WTC11 (cell line): ENCODE data around the gene RIN3. TPM values are rescaled to one million over a fixed set of nuclear protein-coding genes. Genes with fewer than 3 reads are reported as not detected.

Experiments
- ATAC-seq: fragments of 200-7000 bp; cut with Tn5 transposase; 2 replicates; pipeline ENCODE4 v1.10.0; 2021; ENCODE audit warnings: mild to moderate bottlenecking, moderate library complexity
- CTCF ChIA-PET: fragments of 300-600 bp; sonication (Branson Sonifier 250); formaldehyde crosslinking; loops from one replicate; lab custom pipeline; 2021; ENCODE audit warnings: antibody characterized with exemption; lab: Charles Lee
- POLR2A ChIA-PET: fragments of 350-600 bp; sonication (Branson Sonifier 250); formaldehyde crosslinking; loops from one replicate; lab custom pipeline; 2021; ENCODE audit warnings: antibody characterized with exemption; lab: Charles Lee
- DNase-seq: peaks from one replicate; pipeline ENCODE4 v3.0.0; 2021; ENCODE audit warnings: low spot score
- H3K27ac Mint-ChIP-seq: 2 replicates; pipeline ENCODE4 v1.8.0; 2021; ENCODE audit warnings: mixed read lengths
- H3K27me3 Mint-ChIP-seq: 2 replicates; pipeline ENCODE4 v1.8.0; 2021; ENCODE audit warnings: low read depth, mild to moderate bottlenecking, moderate library complexity, mixed read lengths
- H3K36me3 Mint-ChIP-seq: 2 replicates; pipeline ENCODE4 v1.8.0; 2021; ENCODE audit warnings: mixed read lengths
- H3K4me1 Mint-ChIP-seq: 2 replicates; pipeline ENCODE4 v1.8.0; 2022; ENCODE audit warnings: mixed read lengths
- H3K4me3 Mint-ChIP-seq: 2 replicates; pipeline ENCODE4 v1.8.0; 2021; ENCODE audit warnings: mild to moderate bottlenecking, moderate library complexity, mixed read lengths
- H3K9me3 Mint-ChIP-seq: 2 replicates; pipeline ENCODE4 v1.8.0; 2021; ENCODE audit warnings: mixed read lengths
- CREM ChIP-seq: sonication (generic); formaldehyde crosslinking; IDR thresholded peaks from 2 replicates; pipeline ENCODE4 v1.8.1; 2022; ENCODE audit warnings: mild to moderate bottlenecking, missing genetic modification reagents, moderate library complexity
- ETV6 ChIP-seq: sonication (generic); formaldehyde crosslinking; IDR thresholded peaks from 2 replicates; pipeline ENCODE4 v1.8.1; 2022; ENCODE audit warnings: mild to moderate bottlenecking, missing genetic modification reagents
- FOXP1 ChIP-seq: sonication (generic); formaldehyde crosslinking; IDR thresholded peaks from 2 replicates; pipeline ENCODE4 v1.8.0; 2022; ENCODE audit warnings: missing genetic modification reagents, mild to moderate bottlenecking, moderate library complexity, borderline replicate concordance
- GABPB1 ChIP-seq: sonication (generic); formaldehyde crosslinking; IDR thresholded peaks from 2 replicates; pipeline ENCODE4 v1.8.1; 2023; ENCODE audit warnings: mild to moderate bottlenecking, missing genetic modification reagents
- NR2C2 ChIP-seq: sonication (generic); formaldehyde crosslinking; IDR thresholded peaks from 2 replicates; pipeline ENCODE4 v1.8.0; 2022; ENCODE audit warnings: mild to moderate bottlenecking, missing genetic modification reagents
- RORB ChIP-seq: fragments of 250-450 bp; sonication (Bioruptor Pico); IDR thresholded peaks from 2 replicates; pipeline ENCODE4 v1.9.0; 2021; ENCODE audit warnings: mild to moderate bottlenecking
- SMAD3 ChIP-seq: sonication (generic); formaldehyde crosslinking; IDR thresholded peaks from 2 replicates; pipeline ENCODE4 v1.8.0; 2022; ENCODE audit warnings: missing genetic modification reagents, mild to moderate bottlenecking, borderline replicate concordance
- ZBTB21 ChIP-seq: sonication (generic); formaldehyde crosslinking; IDR thresholded peaks from 2 replicates; pipeline ENCODE4 v1.8.1; 2023; ENCODE audit warnings: mild to moderate bottlenecking, missing genetic modification reagents, borderline replicate concordance
- ZMAT4 ChIP-seq: fragments of 250-450 bp; sonication (Bioruptor Pico); IDR thresholded peaks from 2 replicates; pipeline ENCODE4 v1.9.0; 2021; ENCODE audit warnings: mild to moderate bottlenecking
- ZNF281 ChIP-seq: sonication (generic); formaldehyde crosslinking; IDR thresholded peaks from 2 replicates; pipeline ENCODE4 v1.8.0; 2023; ENCODE audit warnings: mild to moderate bottlenecking, missing genetic modification reagents
- ZNF512 ChIP-seq: sonication (generic); formaldehyde crosslinking; IDR thresholded peaks from 2 replicates; pipeline ENCODE4 v1.8.1; 2022; ENCODE audit warnings: missing genetic modification reagents, borderline replicate concordance
- total RNA-seq: library from RNA; stranded (reverse); gene quantifications from 3 replicates; pipeline ENCODE4 v1.2.3, GENCODE V29; 2021
- TF ChIP-seq, protein P1 (sequence below): sonication (generic); formaldehyde crosslinking; IDR thresholded peaks from 2 replicates; pipeline ENCODE4 v1.8.0; 2022; ENCODE audit warnings: missing genetic modification reagents
- TF ChIP-seq, protein P2 (sequence below): sonication (generic); formaldehyde crosslinking; IDR thresholded peaks from 2 replicates; pipeline ENCODE4 v1.8.1; 2023; ENCODE audit warnings: mild to moderate bottlenecking, moderate library complexity, missing genetic modification reagents

RIN3 gene
- total RNA-seq, 1 experiment from 2014 or later, result 3.3 TPM

DNA sequence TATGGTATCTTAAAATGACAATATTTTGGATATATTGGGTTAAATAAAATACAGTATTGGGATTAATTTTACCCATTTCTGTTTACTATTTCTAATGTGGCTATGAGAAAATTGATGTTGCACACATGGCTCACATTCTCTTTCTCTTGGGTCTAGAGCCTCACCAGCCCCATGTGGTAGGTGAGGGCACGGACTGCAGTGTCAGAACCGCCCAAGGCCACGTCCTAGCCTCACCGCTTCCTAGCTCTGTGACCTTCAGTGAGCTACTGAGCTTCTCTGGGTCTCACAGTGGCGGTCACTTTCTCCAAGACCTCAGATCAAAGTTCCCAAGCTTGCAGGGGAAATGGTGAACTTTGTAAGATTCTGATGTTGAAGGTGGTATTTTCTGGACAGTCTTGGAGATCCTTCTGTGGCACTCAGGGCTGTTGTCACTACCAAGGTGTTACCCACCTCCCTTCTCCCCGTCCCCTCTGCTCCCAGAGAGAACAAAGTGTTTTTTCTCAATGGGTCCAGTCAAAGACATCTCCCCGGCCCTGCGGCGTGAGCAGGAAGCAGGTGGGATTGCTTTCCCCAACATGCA lies 87.6 kb downstream of the RIN3 start (continued):
- TF ChIP-seq, protein P1, sequence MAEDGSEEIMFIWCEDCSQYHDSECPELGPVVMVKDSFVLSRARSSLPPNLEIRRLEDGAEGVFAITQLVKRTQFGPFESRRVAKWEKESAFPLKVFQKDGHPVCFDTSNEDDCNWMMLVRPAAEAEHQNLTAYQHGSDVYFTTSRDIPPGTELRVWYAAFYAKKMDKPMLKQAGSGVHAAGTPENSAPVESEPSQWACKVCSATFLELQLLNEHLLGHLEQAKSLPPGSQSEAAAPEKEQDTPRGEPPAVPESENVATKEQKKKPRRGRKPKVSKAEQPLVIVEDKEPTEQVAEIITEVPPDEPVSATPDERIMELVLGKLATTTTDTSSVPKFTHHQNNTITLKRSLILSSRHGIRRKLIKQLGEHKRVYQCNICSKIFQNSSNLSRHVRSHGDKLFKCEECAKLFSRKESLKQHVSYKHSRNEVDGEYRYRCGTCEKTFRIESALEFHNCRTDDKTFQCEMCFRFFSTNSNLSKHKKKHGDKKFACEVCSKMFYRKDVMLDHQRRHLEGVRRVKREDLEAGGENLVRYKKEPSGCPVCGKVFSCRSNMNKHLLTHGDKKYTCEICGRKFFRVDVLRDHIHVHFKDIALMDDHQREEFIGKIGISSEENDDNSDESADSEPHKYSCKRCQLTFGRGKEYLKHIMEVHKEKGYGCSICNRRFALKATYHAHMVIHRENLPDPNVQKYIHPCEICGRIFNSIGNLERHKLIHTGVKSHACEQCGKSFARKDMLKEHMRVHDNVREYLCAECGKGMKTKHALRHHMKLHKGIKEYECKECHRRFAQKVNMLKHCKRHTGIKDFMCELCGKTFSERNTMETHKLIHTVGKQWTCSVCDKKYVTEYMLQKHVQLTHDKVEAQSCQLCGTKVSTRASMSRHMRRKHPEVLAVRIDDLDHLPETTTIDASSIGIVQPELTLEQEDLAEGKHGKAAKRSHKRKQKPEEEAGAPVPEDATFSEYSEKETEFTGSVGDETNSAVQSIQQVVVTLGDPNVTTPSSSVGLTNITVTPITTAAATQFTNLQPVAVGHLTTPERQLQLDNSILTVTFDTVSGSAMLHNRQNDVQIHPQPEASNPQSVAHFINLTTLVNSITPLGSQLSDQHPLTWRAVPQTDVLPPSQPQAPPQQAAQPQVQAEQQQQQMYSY (CRISPR knock-in tag), result no peak
- TF ChIP-seq NR2C2 (CRISPR knock-in tag) (no peak), FOXP1 (no peak), RORB (CRISPR knock-in tag) (no peak)
- TF ChIP-seq, protein P2, sequence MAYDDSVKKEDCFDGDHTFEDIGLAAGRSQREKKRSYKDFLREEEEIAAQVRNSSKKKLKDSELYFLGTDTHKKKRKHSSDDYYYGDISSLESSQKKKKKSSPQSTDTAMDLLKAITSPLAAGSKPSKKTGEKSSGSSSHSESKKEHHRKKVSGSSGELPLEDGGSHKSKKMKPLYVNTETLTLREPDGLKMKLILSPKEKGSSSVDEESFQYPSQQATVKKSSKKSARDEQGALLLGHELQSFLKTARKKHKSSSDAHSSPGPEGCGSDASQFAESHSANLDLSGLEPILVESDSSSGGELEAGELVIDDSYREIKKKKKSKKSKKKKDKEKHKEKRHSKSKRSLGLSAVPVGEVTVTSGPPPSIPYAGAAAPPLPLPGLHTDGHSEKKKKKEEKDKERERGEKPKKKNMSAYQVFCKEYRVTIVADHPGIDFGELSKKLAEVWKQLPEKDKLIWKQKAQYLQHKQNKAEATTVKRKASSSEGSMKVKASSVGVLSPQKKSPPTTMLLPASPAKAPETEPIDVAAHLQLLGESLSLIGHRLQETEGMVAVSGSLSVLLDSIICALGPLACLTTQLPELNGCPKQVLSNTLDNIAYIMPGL (CRISPR knock-in tag), result no peak

GRCh38 chr14:92601757-92602417 lies 88.3 kb downstream of the RIN3 start:
- Mint-ChIP-seq H3K9me3 (peaks cover 5% of the 10 kb centered on the region; the same call in 1 of the 2 replicates), H3K27ac (no peak overlapping the region), H3K27me3 (no peaks in the 10 kb centered on the region; the same call in 1 of the 2 replicates), H3K4me1 (no peaks in the 10 kb centered on the region), H3K4me3 (no peak overlapping the region), H3K36me3 (no peaks in the 10 kb centered on the region)
- DNase-seq (no peak), ATAC-seq (no peak)
- TF ChIP-seq NR2C2 (CRISPR knock-in tag) (no peak), RORB (CRISPR knock-in tag) (no peak), ZNF512 (no peak), GABPB1 (CRISPR knock-in tag) (no peak), ETV6 (CRISPR knock-in tag) (no peak), ZNF281 (CRISPR knock-in tag) (no peak), CREM (CRISPR knock-in tag) (no peak), ZMAT4 (CRISPR knock-in tag) (no peak), SMAD3 (CRISPR knock-in tag) (no peak), ZBTB21 (no peak)
- ChIA-PET POLR2A (no interaction called here), CTCF (interaction anchor here (1.3 kb wide), 1 partner anchor 79 kb away, joined by 3 read pairs; no protein-coding TSS in a partner anchor)
